Measurements from ENCODE around the gene RALGDS.
A peak's percentile ranks its signal among the peaks of the same experiment; 100 is the strongest.
"Not testable (repeated sequence)": the region's sequence is repeated elsewhere in the genome, so short reads cannot be mapped to it uniquely, and the experiment has no call there.

The RALGDS gene

DNA sequence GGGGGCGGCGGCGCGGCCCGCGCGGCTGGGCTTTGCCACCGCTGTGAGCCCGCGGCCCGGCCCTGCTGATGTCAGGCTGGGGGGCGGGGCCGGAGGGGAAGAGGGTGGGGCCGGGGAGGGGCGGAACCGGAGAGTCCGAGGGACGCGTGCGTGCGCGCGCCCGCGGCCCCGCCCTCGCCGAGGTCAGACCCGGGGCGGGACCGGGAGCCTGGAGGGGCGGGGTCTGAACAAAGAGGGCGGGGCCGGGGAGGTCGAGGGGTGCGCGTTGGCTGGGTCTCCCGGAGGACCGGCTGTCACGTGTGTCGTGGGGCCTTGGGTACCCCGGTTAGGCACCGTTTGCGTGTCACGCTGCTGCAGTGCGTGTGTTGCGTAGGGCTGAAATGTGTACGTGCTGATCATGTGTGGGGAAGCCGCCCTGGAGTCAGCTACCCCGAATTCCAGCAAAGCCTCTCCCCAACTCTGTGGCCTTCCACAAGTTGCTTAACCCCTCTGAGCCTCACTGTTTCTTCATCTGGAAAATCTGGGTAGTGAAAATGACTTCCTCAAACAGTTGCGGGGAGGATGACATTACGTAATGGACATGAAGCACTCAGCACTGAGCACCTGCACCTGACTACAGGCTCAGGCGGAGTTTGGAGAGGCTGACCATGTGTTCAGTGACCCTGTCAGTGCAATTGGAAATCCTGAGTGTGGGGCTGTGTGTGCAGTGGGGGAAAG is at the start of gene RALGDS:
RALGDS (minus strand) TSS at position 43 of the 717 bp plus-strand sequence. CDS start 86 bp downstream, outside the sequence.
- ATAC-seq = peak; percentile 80 to 84

DNA sequence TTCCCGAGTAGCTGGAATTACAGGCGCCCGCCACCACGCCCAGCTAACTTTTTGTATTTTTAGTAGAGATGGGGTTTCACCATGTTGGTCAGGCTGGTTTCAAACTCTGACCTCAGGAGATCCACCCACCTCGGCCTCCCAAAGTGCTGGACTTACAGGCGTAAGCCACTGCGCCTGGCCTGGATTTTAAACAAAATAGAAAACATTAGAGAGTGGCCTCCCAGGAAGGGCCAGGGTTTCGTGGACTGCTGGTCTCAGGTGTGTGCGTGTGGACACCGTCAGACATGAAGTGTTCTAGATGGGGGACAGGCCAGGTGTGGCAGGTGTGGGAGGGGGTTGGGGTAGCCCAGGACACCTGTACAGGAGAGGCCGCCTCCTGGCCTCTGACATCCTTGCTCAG is 49.7 kb upstream of the RALGDS start:
- no peak for ATAC-seq

DNA sequence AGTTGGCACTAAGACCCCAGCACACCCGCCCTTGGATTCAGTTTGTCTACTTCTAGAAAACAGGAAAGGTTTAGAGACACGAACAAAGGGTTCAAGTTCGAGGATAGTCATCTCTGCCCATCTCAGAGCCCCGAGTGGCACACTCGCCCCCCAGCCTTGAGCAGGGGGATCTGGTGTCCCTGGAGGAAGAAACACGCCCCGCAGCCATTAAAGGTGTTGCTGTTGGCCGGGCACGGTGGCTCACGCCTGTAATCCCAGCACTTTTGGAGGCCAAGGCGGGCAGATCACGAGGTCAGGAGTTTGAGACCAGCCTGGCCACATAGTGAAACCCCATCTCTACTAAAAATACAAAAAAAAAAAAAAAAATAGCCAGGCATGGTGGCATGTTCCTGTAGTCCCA is 48.6 kb upstream of the RALGDS start:
- ATAC-seq = not testable (repeated sequence)

DNA sequence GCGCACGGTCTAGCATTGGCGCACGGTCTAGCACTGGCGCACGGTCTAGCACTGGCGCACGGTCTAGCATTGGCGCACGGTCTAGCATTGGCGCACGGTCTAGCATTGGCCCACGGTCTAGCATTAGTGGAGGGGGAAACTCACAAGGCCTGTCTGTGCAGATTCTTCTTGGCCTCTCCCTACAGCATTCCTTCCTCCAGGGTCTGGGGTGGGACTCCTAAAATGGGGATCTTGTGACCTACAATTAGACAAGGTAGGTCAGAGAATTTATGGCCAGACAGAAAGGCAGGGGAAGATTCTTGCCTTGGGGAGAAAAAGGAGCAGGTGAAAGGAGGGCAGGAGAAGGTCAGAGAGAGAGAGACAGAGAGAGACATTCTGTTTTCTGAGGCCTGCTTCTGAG is 48.1 kb upstream of the RALGDS start:
- no peak for ATAC-seq

DNA sequence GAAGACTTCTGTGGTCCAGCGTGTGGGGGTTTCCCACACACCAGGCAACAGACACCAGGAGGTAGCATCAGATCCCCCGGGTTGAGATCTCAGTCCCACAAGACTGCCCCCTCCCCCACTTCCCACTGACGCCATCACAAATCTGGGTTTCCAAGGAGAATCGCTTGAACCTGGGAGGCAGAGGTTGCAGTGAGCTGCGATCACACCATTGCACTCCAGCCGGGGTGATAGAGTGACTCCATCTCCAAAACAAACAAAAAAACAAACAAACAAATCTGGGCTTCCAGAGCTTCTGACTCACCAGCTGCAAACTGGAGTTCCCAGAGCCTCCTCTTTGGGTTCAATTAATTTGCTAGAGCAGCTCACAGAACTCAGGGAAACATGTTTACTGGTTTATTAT is 47.4 kb upstream of the RALGDS start:
- no peak for ATAC-seq

DNA sequence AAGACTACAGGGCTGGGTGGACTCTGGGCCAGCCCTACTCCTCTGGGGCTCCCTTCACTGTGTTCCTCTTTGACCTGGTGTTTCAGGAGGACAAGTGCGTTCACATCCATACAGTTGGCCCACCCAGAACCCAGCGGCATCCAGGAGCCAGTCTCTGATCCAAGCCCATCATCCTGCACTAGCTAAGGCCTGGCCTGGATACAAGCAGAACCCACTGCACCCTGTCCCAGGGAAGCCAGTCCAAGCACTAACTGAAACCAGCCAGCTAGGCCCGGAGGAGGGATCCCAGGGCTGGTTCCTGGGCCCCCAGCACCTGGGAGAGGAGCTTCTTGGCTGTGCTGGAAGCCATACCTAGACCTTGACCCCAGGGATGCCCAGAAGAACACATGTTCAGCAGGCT is 46.7 kb upstream of the RALGDS start:
- no peak for ATAC-seq

DNA sequence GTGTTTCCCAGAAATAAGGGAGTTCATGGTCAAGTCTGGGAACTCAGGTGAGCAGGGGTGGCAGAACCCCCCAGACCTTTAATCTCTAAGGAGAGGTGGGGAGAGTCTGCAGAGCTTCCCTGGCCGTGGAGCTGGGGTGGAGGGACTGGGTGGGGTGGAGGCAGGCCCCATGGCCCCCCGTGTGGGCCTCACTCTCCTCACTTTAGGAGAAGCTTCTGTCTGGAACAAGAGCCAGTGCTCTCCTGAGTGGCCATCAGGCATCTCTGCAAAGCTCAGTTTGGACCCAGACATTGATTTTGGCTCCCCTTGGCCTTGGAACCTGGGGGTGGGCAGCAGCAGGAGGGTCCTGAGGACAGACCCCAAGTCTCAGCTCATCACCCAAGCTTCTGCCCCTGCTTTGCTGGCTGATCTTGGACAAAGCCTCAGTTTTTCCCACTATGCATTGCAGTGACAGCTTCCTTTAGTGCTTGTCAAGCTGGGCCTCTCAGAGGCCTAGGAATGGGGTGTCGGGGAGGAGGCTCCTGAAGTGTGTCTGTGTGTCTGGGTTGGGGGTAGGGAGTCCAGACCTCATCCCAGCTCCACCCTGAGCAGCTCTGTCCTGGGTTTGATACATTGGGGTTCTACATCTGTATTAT is 46.2 kb upstream of the RALGDS start:
- ATAC-seq = no peak

DNA sequence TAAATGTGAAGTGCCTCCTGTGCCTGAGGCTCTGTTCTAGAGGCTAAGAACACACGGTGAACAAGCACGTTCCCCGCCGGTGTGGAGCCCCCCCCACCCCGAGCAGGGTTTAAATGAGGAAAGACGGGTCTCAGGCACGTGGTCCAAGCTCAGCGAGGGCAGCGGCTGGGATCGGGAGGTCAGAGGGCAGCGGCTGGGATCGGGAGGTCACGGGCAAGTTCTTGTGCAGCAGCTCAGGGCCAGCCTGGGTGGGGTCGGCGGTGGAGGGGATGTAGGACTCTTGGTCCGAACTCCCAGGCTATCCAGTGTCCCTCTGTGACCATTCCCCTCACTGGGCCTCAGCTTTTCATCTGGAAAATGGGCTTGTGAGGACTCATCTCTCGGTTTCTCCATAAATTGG is 45.4 kb upstream of the RALGDS start:
- ATAC-seq = no peak

DNA sequence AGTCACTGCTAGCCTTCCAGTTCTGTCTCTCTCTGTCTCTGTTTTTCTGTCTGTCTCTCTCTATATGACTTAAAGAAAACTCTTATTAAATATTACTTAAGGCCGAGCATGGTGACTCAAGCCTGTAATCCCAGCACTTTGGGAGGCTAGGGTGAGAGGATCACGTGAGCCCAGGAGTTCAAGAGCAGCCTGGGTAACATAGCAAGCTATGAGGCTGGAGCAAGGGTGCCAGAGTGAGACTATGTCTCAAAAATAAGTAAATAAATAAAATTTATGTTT is 44.4 kb upstream of the RALGDS start:
- no peak for ATAC-seq

DNA sequence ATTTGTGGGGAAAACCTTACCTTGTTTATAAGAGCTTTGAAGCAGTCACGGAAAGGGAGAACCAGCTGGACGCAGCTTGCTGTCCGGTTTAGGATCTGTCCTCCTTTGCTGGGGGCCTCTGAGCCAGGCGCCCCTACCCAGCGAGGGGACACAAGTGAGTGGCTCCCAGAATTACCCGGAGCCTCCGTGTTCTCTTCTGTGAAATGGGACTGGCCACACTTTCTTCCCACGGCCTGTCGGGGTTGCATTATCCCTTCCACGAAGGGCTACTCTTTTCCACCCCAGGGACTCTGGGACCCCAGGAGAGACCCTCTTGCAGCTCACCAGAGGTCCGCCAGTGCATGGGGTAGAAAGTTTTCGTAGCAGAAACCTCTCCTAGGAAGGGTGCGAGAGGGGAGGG is 43.2 kb upstream of the RALGDS start:
- ATAC-seq = no peak

DNA sequence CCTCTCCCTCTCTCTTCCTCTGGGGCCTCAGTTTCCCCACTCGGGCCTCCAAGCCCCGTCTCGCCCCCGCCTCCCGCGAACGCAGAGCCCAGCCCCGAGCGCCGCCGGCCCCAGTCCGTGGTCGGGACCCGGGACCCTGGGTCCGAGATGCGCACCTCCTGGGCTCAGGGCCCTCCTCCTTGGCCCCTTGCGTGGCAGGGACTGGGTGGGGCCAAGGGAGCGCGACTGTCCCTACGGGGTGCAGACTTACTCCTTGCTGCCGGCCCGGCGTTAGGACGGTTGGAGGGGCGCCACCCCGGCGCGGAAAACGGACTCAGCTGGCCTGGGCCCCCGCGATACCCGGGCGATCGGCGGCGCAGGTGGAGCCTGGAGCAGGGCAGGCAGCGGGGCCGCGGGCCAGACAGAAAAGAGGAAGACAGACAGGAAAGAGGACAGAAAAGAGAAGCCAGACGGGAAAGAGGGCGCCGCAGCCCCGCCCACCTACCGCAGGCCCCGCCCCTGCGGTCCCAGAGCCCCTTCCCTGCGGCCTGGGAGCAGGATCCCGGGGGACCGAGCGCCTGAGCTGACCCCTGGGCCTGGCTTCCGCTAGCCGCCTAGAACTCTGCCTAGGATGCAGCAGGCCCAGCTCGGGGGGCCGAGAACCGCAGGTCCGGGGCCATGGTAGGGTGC is 42.6 kb upstream of the RALGDS start, which contains the start of gene GBGT1:
GBGT1 (minus strand) TSS at position 411 of the 669 bp plus-strand sequence. CDS start 1,502 bp downstream, outside the sequence.
- peak; percentile 47 to 64 for ATAC-seq

DNA sequence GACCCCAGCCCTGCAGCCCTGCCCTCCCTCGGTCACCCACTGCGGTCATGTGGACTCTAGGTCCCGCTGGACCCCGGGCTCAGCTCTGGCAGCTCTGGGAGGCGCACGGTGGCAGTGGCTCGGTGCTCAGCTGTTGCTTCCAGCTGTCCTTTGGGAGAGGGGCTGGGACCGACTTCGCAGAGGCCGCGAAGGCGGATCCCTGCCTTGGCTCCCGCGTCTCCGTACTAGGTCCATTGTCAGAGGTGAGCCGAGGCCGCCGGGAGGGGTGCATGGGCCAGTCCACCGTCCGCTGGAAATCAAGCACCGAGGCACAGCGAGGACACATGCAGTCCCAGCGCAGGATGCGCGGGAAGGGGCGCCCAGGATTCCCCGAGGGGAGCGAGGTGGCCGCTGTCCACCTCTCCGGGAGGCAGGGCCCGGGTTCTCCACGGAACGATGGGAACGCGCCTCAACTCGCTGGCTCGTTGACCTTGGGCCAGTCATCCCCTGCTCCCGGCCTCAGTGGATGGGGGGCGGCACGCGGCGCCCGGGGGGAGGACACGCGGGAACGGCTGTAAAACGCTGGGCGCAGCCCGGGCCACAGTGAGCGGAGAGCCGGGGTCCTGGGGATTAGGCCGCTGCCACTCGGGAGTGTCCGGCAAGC is 41.9 kb upstream of the RALGDS start:
- ATAC-seq = no peak

DNA sequence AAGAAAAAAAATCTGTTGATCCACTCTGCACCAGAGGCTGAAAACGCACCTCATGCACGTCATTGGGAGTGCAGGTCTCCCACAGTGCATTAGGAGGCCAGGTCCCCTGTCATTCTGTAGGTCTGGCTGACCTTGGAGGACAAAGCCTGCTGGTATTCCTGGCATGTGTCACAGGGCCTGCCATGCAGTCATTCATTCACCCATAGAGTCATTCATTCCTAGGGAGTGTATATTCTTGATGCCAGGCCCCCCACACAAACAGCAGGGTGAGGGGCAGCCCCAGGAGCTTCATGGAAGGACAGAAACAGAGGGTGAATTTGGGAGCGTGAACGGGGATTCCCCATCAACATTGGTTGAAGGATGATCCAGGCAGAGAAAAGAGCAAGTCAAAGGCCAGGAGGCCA is 40.5 kb upstream of the RALGDS start:
- ATAC-seq = no peak

DNA sequence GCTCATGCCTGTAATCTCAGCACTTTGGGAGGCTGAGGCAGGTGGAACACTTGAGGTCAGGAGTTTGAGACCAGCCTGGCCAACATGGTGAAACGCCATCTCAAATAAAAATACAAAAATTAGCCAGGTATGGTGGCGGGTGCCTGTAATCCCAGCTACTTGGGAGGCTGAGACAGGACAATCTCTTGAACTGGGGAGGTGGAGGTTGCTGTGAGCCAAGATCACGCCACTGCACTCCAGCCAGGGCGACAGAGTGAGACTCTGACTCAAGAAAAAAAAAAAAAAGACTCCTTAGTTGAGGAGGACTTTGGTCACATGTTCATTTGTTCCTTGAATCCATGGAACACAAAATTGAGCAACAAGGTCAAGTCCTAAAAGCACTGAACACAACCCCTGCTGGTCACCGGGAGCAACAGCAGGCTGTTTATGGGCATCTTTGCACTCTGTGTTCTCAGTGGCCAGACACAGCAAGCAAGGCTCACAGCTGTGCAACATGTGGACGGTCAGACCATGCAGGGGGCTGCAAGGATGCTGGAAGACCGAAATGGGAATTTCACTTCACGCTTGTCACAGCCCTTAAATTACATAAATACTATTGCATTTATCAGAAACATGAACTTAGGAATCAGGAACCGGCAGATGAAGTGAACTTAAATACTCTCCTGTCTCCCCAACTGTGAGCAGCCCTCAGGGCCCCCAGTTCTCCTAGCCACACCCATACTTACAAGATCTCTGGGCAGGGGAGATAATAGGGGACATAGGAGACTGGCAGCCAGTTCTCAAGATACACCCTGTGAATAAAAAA is 39.9 kb upstream of the RALGDS start:
- ATAC-seq = peak in 1 of 2 donors; percentile 61

DNA sequence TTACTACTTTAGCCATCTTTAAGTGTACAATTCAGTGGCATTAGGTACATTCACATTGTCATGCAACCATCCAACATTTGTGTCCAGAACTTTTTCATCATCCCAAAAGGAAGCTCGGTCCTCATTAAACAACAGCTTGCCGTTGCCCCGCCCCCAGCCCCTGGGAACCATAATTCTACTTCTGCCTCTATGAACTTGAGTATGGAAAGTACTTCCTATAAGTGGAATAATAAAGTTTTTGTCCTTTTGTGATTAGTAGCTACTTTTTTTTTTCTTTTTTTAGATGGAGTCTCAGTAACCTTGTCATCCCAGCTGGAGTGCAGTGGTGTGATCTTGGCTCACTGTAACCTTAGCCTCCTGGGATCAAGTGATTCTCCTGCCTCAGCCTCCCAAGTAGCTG is 37.7 kb upstream of the RALGDS start:
- ATAC-seq = no peak

DNA sequence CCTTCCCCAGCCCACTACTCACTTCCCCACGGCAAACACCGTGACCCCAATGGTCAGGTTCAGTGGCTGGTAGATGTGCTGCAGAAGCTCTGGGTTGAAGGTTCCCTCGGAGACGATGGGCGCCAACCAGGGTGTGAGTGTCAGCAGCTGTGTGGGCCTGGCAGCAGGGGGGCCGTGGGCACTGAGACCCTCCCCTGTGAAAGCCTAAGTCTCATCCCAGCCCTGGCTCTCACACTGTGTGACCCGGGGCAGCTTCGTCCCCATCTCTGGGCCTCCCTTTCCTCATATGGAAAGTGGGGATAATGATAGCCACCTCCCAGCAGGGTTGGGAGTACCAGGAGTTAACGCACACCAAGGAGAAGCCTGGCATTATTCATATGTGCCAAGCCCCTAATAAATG is 34.1 kb upstream of the RALGDS start:
- ATAC-seq = no peak

DNA sequence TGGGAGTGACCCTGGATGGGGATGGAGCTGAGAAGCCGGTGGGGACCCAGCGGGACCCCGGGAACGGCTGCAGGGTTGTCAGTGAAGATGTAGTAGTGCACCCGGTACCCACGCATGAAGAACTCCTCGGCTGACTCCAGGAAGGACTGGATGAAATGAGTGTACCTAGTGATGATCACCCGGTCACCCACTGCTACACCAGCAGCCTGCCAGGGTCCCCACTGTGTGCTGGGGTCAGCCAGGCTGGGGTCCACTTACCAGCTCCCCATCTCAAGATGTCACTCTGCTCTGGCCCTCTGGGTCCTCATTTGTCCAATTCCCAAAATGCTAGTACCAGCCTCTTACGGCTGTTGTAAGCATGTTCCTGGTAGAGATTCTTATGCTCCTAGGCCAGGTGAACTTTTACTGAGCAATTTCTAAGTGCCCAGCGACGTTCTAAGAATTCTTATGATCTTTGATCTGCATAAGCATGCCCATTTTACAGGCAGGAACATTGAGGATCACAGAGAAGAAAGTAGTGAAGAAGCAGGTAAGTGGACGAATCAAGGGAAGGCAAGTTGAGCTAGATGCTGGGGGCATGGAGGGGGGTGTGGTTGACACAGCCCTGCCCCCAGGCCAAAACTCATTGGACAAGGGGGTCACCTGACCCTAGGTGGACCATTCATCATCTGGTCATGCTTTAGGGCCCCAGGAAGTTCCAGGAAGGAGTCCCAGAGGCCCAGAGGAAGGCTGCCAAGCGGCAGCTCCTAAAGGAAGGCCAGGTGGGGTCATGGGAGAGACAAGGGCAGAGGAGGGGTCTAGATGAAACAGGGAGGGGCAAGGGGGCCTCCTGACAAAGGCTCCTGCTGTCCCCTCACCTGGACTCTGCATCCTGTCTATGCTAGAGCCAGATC is 33.3 kb upstream of the RALGDS start:
- ATAC-seq = no peak

DNA sequence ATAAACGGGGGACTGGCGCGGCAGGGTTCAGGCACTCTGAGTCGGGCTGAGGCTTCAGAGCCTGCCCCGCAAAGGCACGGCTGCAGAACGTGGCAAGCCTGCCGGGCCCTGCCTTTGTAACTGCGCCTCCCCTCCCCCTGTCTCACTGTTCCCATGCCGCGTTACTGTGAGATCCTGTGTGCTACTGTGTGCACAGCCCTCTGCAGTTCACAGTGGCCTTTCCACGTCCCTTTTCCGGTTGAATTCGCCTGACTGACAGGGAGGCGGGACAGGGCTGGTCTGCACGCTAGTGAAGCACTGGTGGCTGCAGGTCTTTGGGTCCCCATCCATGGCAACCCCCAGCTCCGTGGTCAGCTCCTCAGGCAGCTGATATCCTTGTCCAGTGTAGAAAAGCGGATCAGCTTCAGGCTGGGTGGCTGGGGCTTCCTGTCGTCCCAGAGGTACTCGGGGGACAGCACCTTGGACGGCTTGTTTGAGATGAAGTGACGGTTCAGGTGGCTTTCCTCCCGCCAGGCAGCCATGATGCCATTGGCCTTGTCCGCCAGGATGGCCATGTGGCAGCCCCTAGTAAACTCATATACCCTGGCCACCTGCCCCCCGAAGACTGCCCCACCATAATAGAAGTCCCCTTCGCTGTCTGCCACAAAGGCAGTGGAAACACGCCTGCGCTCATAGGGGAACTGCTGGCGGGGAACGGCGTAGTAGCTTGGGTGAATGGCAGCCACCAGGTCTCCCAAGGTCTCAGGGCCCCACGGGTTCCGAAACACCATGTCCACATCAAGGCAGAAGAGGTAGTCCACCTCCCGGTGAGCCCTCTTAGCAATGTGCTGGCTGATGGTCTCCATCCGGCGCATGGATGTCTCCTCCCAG is 32.4 kb upstream of the RALGDS start:
- ATAC-seq = no peak

DNA sequence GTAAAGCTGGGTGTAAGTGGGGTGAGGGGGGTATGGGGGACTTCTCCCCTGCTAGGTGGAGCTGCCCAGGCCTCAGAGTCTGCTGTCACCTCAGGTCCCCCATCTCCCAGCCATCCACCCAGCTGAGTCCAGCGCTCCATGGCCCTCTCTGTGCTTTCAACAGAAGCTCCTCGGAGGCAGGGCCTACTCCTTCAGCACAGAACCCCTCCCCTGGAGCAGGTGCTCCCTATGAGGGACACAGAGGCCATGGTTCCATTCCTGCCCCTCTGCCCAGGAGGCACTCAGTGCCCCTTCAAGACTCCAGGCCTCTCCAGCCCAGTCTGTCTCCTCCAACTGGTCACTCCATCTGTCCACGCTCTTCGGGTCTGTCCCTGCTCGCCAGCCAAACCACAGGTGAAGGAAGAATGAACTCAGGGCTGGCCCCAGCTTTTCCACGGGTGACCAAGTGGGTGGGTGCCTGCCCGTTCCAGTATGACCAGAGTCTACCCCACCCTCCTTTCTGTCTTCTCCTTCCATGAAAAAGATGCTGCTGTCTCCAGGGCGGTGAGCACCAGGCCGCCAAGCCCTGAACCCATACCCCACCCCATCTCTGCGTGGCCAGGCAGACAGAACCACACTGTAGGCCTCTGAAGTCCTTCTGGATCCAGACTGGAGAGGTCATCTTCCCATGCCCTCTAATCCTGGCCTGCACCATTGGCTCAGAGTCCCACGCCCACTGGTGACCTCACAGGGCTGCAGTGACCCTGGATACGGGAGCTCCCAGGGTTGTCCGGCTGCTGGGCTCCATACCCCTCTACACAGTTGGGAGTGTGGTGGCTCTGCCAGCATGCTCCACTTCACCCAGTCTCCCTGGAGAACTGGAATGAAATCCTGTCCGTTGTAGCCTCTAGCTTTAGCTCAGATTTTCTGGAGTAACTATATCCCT is 30.8 kb upstream of the RALGDS start:
- ATAC-seq = no peak

DNA sequence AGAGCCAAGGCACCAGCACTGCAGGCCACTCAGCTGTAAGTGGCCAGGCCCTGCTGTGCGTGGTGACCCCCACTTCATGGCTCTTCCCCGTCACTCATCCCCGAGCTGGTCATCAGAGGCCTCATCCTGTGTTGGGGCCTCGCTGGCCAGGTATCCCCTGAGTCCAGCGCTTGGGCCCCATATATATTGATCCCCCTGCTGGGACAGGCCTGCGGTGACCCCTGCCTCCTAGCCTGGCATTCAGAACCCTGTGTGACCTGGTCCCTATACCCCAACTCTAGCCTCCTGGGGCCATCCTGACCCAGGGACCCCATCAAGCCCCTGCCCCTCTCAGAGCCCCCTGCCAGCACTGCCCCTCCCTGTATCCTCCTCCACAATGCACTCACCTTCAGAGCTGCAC is 30.0 kb upstream of the RALGDS start:
- ATAC-seq = no peak

Measured in activated CD4-positive, CD25-positive, alpha-beta regulatory T cell treated with anti-CD3 and anti-CD28 coated beads, Interleukin-2, amount 50 U/mL, for 24 hours (primary cell).